CD14-positive monocyte (primary cell): ENCODE results near the gene TRIM44. TPM values are rescaled to one million over a fixed set of nuclear protein-coding genes. Genes with fewer than 3 reads are reported as not detected.

Source experiments
- DNase-seq, 3 donors: peaks; one replicate each; pipeline ENCODE4 v3.0.0-alpha.2; 2011 to 2022
- H2AFZ ChIP-seq: 2 replicates; pipeline ENCODE4 v1.6.0; 2012; ENCODE audit warnings: mild to moderate bottlenecking, low read depth, low read length, inconsistent platforms; ENCODE audit not compliant: insufficient read depth, poor library complexity, severe bottlenecking
- H3K27ac ChIP-seq, 2 donors: 1 replicate in 1 of 2; 2 replicates in 1 of 2; pipeline ENCODE4 v1.5.1; 2012 to 2013; ENCODE audit warnings: low read length in 2 of 2, control low read depth in 1 of 2, inconsistent platforms in 1 of 2, low read depth in 1 of 2, mild to moderate bottlenecking in 1 of 2
- H3K27me3 ChIP-seq, 2 donors: one replicate each; pipeline versions ENCODE4 v1.6.0 to v1.6.1; 2011 to 2013; ENCODE audit warnings: low read length in 2 of 2; ENCODE audit not compliant: control insufficient read depth in 2 of 2, insufficient read depth in 2 of 2
- H3K36me3 ChIP-seq, 2 donors: replicated peaks in 1 of 2; 1 replicate in 1 of 2; 2 replicates in 1 of 2; pipeline versions ENCODE4 v1.5.1 to v1.6.1; 2012 to 2013; ENCODE audit warnings: low read length in 2 of 2, control low read depth in 1 of 2, inconsistent platforms in 1 of 2, mild to moderate bottlenecking in 1 of 2; ENCODE audit not compliant: insufficient read depth in 2 of 2, control insufficient read depth in 1 of 2
- H3K4me1 ChIP-seq, 2 donors: 1 replicate in 1 of 2; 2 replicates in 1 of 2; pipeline versions ENCODE4 v1.5.1 to v1.6.1; 2012 to 2013; ENCODE audit warnings: low read length in 2 of 2, control low read depth in 1 of 2, inconsistent platforms in 1 of 2, mild to moderate bottlenecking in 1 of 2, moderate library complexity in 1 of 2; ENCODE audit not compliant: insufficient read depth in 2 of 2, control insufficient read depth in 1 of 2
- H3K4me2 ChIP-seq: replicated peaks from 2 replicates; pipeline ENCODE3; 2012; ENCODE audit warnings: low read length, moderate library complexity, mild to moderate bottlenecking; ENCODE audit not compliant: poor library complexity, severe bottlenecking; ENCODE audit errors: extremely low read depth
- H3K4me3 ChIP-seq, 3 experiments: fragments of 200-600 bp in 1 of 3; sonication (generic) in 1 of 3; replicated peaks in 1 of 3; 1 replicate in 2 of 3; 2 replicates in 1 of 3; pipeline ENCODE4 v1.5.1; 2011 to 2013; ENCODE audit warnings: low read length in 3 of 3, mild to moderate bottlenecking in 3 of 3, control low read depth in 2 of 3, low read depth in 2 of 3, inconsistent platforms in 1 of 3, moderate library complexity in 1 of 3
- H3K79me2 ChIP-seq: 2 replicates; pipeline ENCODE4 v1.6.0; 2012; ENCODE audit warnings: mild to moderate bottlenecking, control low read depth, inconsistent platforms, low read length, moderate library complexity; ENCODE audit not compliant: insufficient read depth
- H3K9ac ChIP-seq: 2 replicates; pipeline ENCODE4 v1.6.0; 2017; ENCODE audit warnings: low read length, mild to moderate bottlenecking; ENCODE audit not compliant: insufficient read depth, poor library complexity, severe bottlenecking
- H3K9me3 ChIP-seq, 2 donors: replicated peaks in 1 of 2; 1 replicate in 1 of 2; 2 replicates in 1 of 2; pipeline versions ENCODE4 v1.5.1 to v1.6.1; 2012 to 2013; ENCODE audit warnings: low read length in 2 of 2, control low read depth in 1 of 2; ENCODE audit not compliant: control insufficient read depth in 1 of 2, insufficient read depth in 1 of 2
- H4K20me1 ChIP-seq: 2 replicates; pipeline ENCODE4 v1.6.0; 2012; ENCODE audit warnings: mild to moderate bottlenecking, low read length, control low read depth, moderate library complexity; ENCODE audit not compliant: insufficient read depth
- H3K27ac Mint-ChIP-seq, 7 donors: one replicate each; pipeline ENCODE4 v1.8.0; 2020; ENCODE audit warnings: mild to moderate bottlenecking in 7 of 7, mixed read lengths in 7 of 7, moderate library complexity in 6 of 7, inconsistent platforms in 2 of 7
- H3K27me3 Mint-ChIP-seq, 3 donors: one replicate each; pipeline ENCODE4 v1.8.0; 2021 to 2022; ENCODE audit warnings: low read depth in 3 of 3, mild to moderate bottlenecking in 3 of 3, mixed read lengths in 3 of 3, moderate library complexity in 3 of 3, inconsistent platforms in 1 of 3
- H3K36me3 Mint-ChIP-seq, 2 donors: one replicate each; pipeline ENCODE4 v1.8.0; 2020; ENCODE audit warnings: mixed read lengths in 2 of 2, inconsistent platforms in 1 of 2, mild to moderate bottlenecking in 1 of 2
- H3K4me1 Mint-ChIP-seq: one replicate; pipeline ENCODE4 v1.8.0; 2020; ENCODE audit warnings: mild to moderate bottlenecking, mixed read lengths
- H3K4me3 Mint-ChIP-seq, 2 donors: one replicate each; pipeline ENCODE4 v1.8.0; 2020; ENCODE audit warnings: mild to moderate bottlenecking in 2 of 2, mixed read lengths in 2 of 2, moderate library complexity in 1 of 2
- H3K9me3 Mint-ChIP-seq, 7 donors: one replicate each; pipeline ENCODE4 v1.8.0; 2020 to 2022; ENCODE audit warnings: mixed read lengths in 7 of 7, mild to moderate bottlenecking in 6 of 7, moderate library complexity in 6 of 7, inconsistent platforms in 2 of 7
- CTCF ChIP-seq: fragments of 200-600 bp; IDR thresholded peaks from one replicate; pipeline ENCODE4 v1.8.0; 2022; ENCODE audit warnings: antibody characterized with exemption, mild to moderate bottlenecking
- WGBS: methylation state at CpG from one replicate; pipeline ENCODE4 v1.1.5; 2013; ENCODE audit warnings: missing lambda C conversion rate; ENCODE audit not compliant: insufficient coverage; 5-methylcytosine and 5-hydroxymethylcytosine counted together
- intact Hi-C, 2 donors: fragments of 100-400 bp; cut with micrococcal nuclease; formaldehyde crosslinking; loops; one replicate each; pipeline versions ENCODE4 v1.15.0 to v1.15.1; 2023
- polyA plus RNA-seq, 3 donors: library from polyadenylated mRNA; depleted of rRNA in 1 of 3; unstranded in 2 of 3; stranded (reverse) in 1 of 3; fragments of 300-500 nt in 2 of 3; fragments of >200 nt in 1 of 3; fragmentation: Illumina TruSeq in 2 of 3; gene quantifications; 1 replicate in 2 of 3; 2 replicates in 1 of 3; pipeline ENCODE4 v1.2.3, GENCODE V29; 2012 to 2021

Gene TRIM44
- polyA plus RNA-seq, 3 donors = 25.3 to 47.1 (median 45.9) TPM

GRCh38 chr11:35626501-35626900 is 36.1 kb upstream of the TRIM44 start:
- no peaks in the 10 kb centered on the region for H3K36me3 Mint-ChIP-seq
- no peaks in the 10 kb centered on the region for H3K4me1 Mint-ChIP-seq
- Histone ChIP-seq H3K27me3 (peaks cover 44 to 62% of the 10 kb centered on the region in 2 donors), H3K27ac (no peak overlapping the region), H3K9me3 (peaks cover 0 to 3% of the 10 kb centered on the region in 2 donors), H3K79me2 (no peaks in the 10 kb centered on the region), H4K20me1 (no peaks in the 10 kb centered on the region), H3K4me2 (no peak overlapping the region), H2AFZ (no peak overlapping the region), H3K36me3 (no peaks in the 10 kb centered on the region), H3K9ac (no peak overlapping the region), H3K4me3 (no peak overlapping the region), H3K4me1 (no peaks in the 10 kb centered on the region)
- H3K27me3 Mint-ChIP-seq = peaks cover 41 to 58% (median 42%) of the 10 kb centered on the region in 3 donors
- no peak for DNase-seq
- no peak overlapping the region for H3K27ac Mint-ChIP-seq
- intact Hi-C loops = no loop called here
- peaks cover 0 to 2% (median 0%) of the 10 kb centered on the region in 7 donors for H3K9me3 Mint-ChIP-seq
- H3K4me3 Mint-ChIP-seq = no peak overlapping the region
- no peak for TF ChIP-seq CTCF
- WGBS = 89% methylated on average over 2 of the region's 2 CpGs

- intact Hi-C loops = no loop called here
- no peak overlapping the region for H3K4me3 ChIP-seq
- no peak overlapping the region for H3K27ac Mint-ChIP-seq
- H3K36me3 ChIP-seq = no peaks in the 10 kb centered on the region
- no peak overlapping the region for H3K9ac ChIP-seq
- H3K27me3 ChIP-seq = peaks cover 20 to 37% of the 10 kb centered on the region in 2 donors
- no peaks in the 10 kb centered on the region for H3K9me3 ChIP-seq
- H3K36me3 Mint-ChIP-seq = no peaks in the 10 kb centered on the region
- H3K9me3 Mint-ChIP-seq = peaks cover 0 to 2% (median 0%) of the 10 kb centered on the region in 7 donors
- H3K27ac ChIP-seq = no peak overlapping the region
- H4K20me1 ChIP-seq = no peaks in the 10 kb centered on the region
- H2AFZ ChIP-seq = no peak overlapping the region
- H3K27me3 Mint-ChIP-seq = peaks cover 21 to 32% (median 23%) of the 10 kb centered on the region in 3 donors
- H3K79me2 ChIP-seq = no peaks in the 10 kb centered on the region
- no peak overlapping the region for H3K4me2 ChIP-seq
- H3K4me1 ChIP-seq = no peaks in the 10 kb centered on the region
- DNase-seq = no peak
- no peak overlapping the region for H3K4me3 Mint-ChIP-seq
- TF ChIP-seq CTCF = no peak
- H3K4me1 Mint-ChIP-seq = no peaks in the 10 kb centered on the region
- 100% methylated on average over 3 of the region's 4 CpGs for WGBS
Observed at GRCh38 chr11:35629511-35629910, 33.1 kb upstream of the TRIM44 start.
